PC-9 (cell line): Measurements from ENCODE around the gene KCNC3.

Source experiments
- EZH2 ChIP-seq: fragments of 200-600 bp; sonication (generic); IDR thresholded peaks from 2 replicates; pipeline ENCODE4 v1.8.0; 2017; ENCODE audit warnings: antibody characterized with exemption, low read depth
- TF ChIP-seq, protein P1 (sequence below): fragments of 200-600 bp; sonication (generic); conservative IDR thresholded peaks from 2 replicates; pipeline ENCODE4 v1.6.1; 2017; ENCODE audit warnings: mixed run types, antibody characterized with exemption, mild to moderate bottlenecking, moderate library complexity

- TF ChIP-seq, protein P1, sequence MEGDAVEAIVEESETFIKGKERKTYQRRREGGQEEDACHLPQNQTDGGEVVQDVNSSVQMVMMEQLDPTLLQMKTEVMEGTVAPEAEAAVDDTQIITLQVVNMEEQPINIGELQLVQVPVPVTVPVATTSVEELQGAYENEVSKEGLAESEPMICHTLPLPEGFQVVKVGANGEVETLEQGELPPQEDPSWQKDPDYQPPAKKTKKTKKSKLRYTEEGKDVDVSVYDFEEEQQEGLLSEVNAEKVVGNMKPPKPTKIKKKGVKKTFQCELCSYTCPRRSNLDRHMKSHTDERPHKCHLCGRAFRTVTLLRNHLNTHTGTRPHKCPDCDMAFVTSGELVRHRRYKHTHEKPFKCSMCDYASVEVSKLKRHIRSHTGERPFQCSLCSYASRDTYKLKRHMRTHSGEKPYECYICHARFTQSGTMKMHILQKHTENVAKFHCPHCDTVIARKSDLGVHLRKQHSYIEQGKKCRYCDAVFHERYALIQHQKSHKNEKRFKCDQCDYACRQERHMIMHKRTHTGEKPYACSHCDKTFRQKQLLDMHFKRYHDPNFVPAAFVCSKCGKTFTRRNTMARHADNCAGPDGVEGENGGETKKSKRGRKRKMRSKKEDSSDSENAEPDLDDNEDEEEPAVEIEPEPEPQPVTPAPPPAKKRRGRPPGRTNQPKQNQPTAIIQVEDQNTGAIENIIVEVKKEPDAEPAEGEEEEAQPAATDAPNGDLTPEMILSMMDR, result no peak
- TF ChIP-seq EZH2, result no peak
Observed at GRCh38 chr19:50273821-50274220, 55.4 kb downstream of the KCNC3 start.
